Endothelial cell of umbilical vein (primary cell): ENCODE data around the gene RPL7L1. TPM values are rescaled to one million over a fixed set of nuclear protein-coding genes. Genes with fewer than 3 reads are reported as not detected.

Source experiments
- BruUV-seq: library from RNA; stranded (reverse); fragments of 400-500 nt; replicated peaks from 2 replicates; lab custom pipeline; 2021; lab: Mats Ljungman, UMichigan
- CTCF ChIA-PET: fragments of 300-600, 350-600 bp; sonication (Branson Sonifier 250); formaldehyde crosslinking; loops from one replicate; lab custom pipeline; 2021; ENCODE audit warnings: antibody characterized with exemption, inconsistent platforms; lab: Charles Lee
- POLR2A ChIA-PET: fragments of 300-600, 350-600 bp; sonication (Branson Sonifier 250); formaldehyde crosslinking; loops from one replicate; lab custom pipeline; 2021; ENCODE audit warnings: antibody characterized with exemption, inconsistent platforms; lab: Charles Lee
- DNase-seq: peaks from one replicate; pipeline ENCODE4 v3.0.0-alpha.2; 2011; ENCODE audit warnings: low read depth, low spot score
- FAIRE-seq: peaks from 2 replicates; lab custom pipeline; 2011; peaks lifted over from hg19 to GRCh38; lab: Jason Lieb, UNC
- H2AFZ ChIP-seq: 2 replicates; pipeline ENCODE4 v1.6.0; 2012; ENCODE audit warnings: low read depth, low read length, control low read depth, inconsistent platforms
- H3K27ac ChIP-seq: 2 replicates; pipeline ENCODE4 v1.5.1; 2011; ENCODE audit warnings: low read depth, mild to moderate bottlenecking, control low read depth, low read length, moderate library complexity; ENCODE audit not compliant: insufficient read depth
- H3K27me3 ChIP-seq, 2 experiments: 2 replicates each; pipeline versions ENCODE4 v1.6.0 to v1.6.1; 2011; ENCODE audit warnings: low read length in 2 of 2, mixed read lengths in 1 of 2; ENCODE audit not compliant: control insufficient read depth in 2 of 2, insufficient read depth in 2 of 2
- H3K36me3 ChIP-seq, 2 experiments: 2 replicates in 1 of 2; 3 replicates in 1 of 2; pipeline ENCODE4 v1.5.1; 2011; ENCODE audit warnings: low read length in 2 of 2, mild to moderate bottlenecking in 1 of 2, moderate library complexity in 1 of 2; ENCODE audit not compliant: control insufficient read depth in 2 of 2, insufficient read depth in 2 of 2; ENCODE audit errors: extremely low read depth in 1 of 2
- H3K4me1 ChIP-seq: 3 replicates; pipeline ENCODE4 v1.5.1; 2011; ENCODE audit warnings: mild to moderate bottlenecking, low read length; ENCODE audit not compliant: control insufficient read depth, insufficient read depth; ENCODE audit errors: extremely low read depth
- H3K4me2 ChIP-seq: 2 replicates; pipeline ENCODE4 v1.6.1; 2011; ENCODE audit warnings: low read length, control low read depth, mixed read lengths; ENCODE audit not compliant: insufficient read depth
- H3K4me3 ChIP-seq, 3 experiments: fragments of 200-600 bp in 1 of 3; sonication (generic), shearing (Covaris generic) in 1 of 3; replicated peaks in 1 of 3; 2 replicates each; pipeline ENCODE4 v1.5.1; 2011 to 2016; ENCODE audit warnings: control low read depth in 3 of 3, low read length in 3 of 3, mild to moderate bottlenecking in 2 of 3, inconsistent platforms in 1 of 3, low read depth in 1 of 3, moderate library complexity in 1 of 3; ENCODE audit not compliant: insufficient read depth in 1 of 3
- H3K79me2 ChIP-seq: 2 replicates; pipeline ENCODE4 v1.6.0; 2012; ENCODE audit warnings: low read length, inconsistent platforms; ENCODE audit not compliant: control insufficient read depth, insufficient read depth
- H3K9ac ChIP-seq: replicated peaks from 2 replicates; pipeline ENCODE3; 2011; ENCODE audit warnings: low read length, control low read depth; ENCODE audit not compliant: insufficient read depth; ENCODE audit errors: extremely low read depth
- H3K9me1 ChIP-seq: replicated peaks from 3 replicates; pipeline ENCODE4 v1.6.0; 2011; ENCODE audit warnings: mild to moderate bottlenecking, low read length; ENCODE audit not compliant: control insufficient read depth, insufficient read depth; ENCODE audit errors: extremely low read depth
- H3K9me3 ChIP-seq: replicated peaks from 2 replicates; pipeline ENCODE4 v1.5.1; 2012; ENCODE audit warnings: low read length, inconsistent platforms; ENCODE audit not compliant: control insufficient read depth, insufficient read depth
- H4K20me1 ChIP-seq: replicated peaks from 2 replicates; pipeline ENCODE3; 2011; ENCODE audit warnings: mild to moderate bottlenecking, low read length; ENCODE audit not compliant: control insufficient read depth, insufficient read depth; ENCODE audit errors: extremely low read depth
- CTCF ChIP-seq, 2 donors: IDR thresholded peaks; 1 replicate in 1 of 2; 2 replicates in 1 of 2; pipeline ENCODE4 v1.5.1; 2011; ENCODE audit warnings: low read length in 2 of 2, mild to moderate bottlenecking in 2 of 2, moderate library complexity in 2 of 2, control low read depth in 1 of 2, inconsistent platforms in 1 of 2, low read depth in 1 of 2; ENCODE audit not compliant: insufficient read depth in 1 of 2; ENCODE audit errors: extremely low read depth in 1 of 2
- EZH2 ChIP-seq: IDR thresholded peaks from 2 replicates; pipeline ENCODE4 v1.6.1; 2012; ENCODE audit warnings: borderline replicate concordance, low read depth, mild to moderate bottlenecking, moderate library complexity, low read length, inconsistent platforms; ENCODE audit not compliant: severe bottlenecking
- FOS ChIP-seq: IDR thresholded peaks from 2 replicates; pipeline ENCODE4 v1.6.1; 2011; ENCODE audit warnings: mild to moderate bottlenecking, low read length, moderate library complexity, borderline replicate concordance; ENCODE audit not compliant: insufficient read depth
- GATA2 ChIP-seq: IDR thresholded peaks from 2 replicates; pipeline ENCODE4 v1.7.0; 2011; ENCODE audit warnings: low read depth, mild to moderate bottlenecking, moderate library complexity, mixed read lengths, low read length; ENCODE audit not compliant: insufficient read length, insufficient read depth
- JUN ChIP-seq: IDR thresholded peaks from 2 replicates; pipeline ENCODE4 v1.6.1; 2011; ENCODE audit warnings: borderline replicate concordance, low read depth; ENCODE audit not compliant: insufficient read length, insufficient read depth
- MAX ChIP-seq: IDR thresholded peaks from 2 replicates; pipeline ENCODE4 v1.6.1; 2011; ENCODE audit not compliant: insufficient read depth, insufficient read length
- MYC ChIP-seq: IDR thresholded peaks from one replicate; pipeline ENCODE4 v1.6.1; 2011; ENCODE audit warnings: mild to moderate bottlenecking, low read depth, low read length
- POLR2A ChIP-seq: IDR thresholded peaks from 2 replicates; pipeline ENCODE4 v1.6.1; 2012; ENCODE audit warnings: low read depth, mild to moderate bottlenecking, control low read depth, low read length
- dilution Hi-C: fragments of 300-500 bp; cut with MboI; formaldehyde crosslinking; loops from one replicate; pipeline ENCODE4 v1.15.0; 2019; ENCODE audit warnings: low sequenced_read_pairs; ENCODE audit not compliant: extremely low pct_ligation_motif_present
- intact Hi-C: fragments of 100-400 bp; cut with micrococcal nuclease; formaldehyde crosslinking; loops from one replicate; pipeline ENCODE4 v1.10.0; 2022
- polyA plus RNA-seq, 4 experiments: library from polyadenylated mRNA; depleted of rRNA in 3 of 4; stranded (reverse) in 3 of 4; unstranded in 1 of 4; fragments of >200 nt; gene quantifications; 2 replicates each; pipeline versions ENCODE4 v1.2.1 to v1.2.3, GENCODE V29; 2011 to 2012; ENCODE audit warnings: missing spikeins in 1 of 4
- total RNA-seq: library from RNA; stranded (reverse); gene quantifications from 2 replicates; pipeline ENCODE4 v1.2.3, GENCODE V29; 2021

Gene RPL7L1
- total and polyA plus RNA-seq, 2 donors (not counting 3 experiments of a cell fraction or from before 2014, with no cell fraction given): 36.9 to 103 TPM

GRCh38 chr6:42848700-42849099 lies 30.7 kb upstream of the RPL7L1 start:
- ChIA-PET POLR2A (no interaction called here), CTCF (no interaction called here)
- Histone ChIP-seq H3K4me2 (no peak overlapping the region), H3K36me3 (peaks cover 0 to 5% of the 10 kb centered on the region in 2 experiments), H3K4me3 (no peak overlapping the region), H3K4me1 (no peaks in the 10 kb centered on the region), H3K9me3 (no peaks in the 10 kb centered on the region), H3K9me1 (no peaks in the 10 kb centered on the region), H3K9ac (no peak overlapping the region), H3K27me3 (no peaks in the 10 kb centered on the region), H3K27ac (no peak overlapping the region), H2AFZ (no peak overlapping the region), H4K20me1 (no peaks in the 10 kb centered on the region), H3K79me2 (no peaks in the 10 kb centered on the region)
- TF ChIP-seq MYC (no peak), POLR2A (no peak), JUN (no peak), GATA2 (no peak), CTCF (IDR thresholded peaks at IDR 0.05; ENCODE audit: extremely low read depth in 1 of 2, insufficient read depth in 1 of 2, low read depth in 1 of 2, low read length in 2 of 2) (no peak), EZH2 (no peak), MAX (no peak), FOS (no peak)
- intact Hi-C loops (no loop called here), dilution Hi-C loops (no loop called here)
- no TSS peak for BruUV-seq
- DNase-seq: no peak
- FAIRE-seq: no peak
